Thyroid gland (tissue), 4 donors: ENCODE measurements around the gene PSMD3. TPM values are rescaled to one million over a fixed set of nuclear protein-coding genes. Genes with fewer than 3 reads are reported as not detected.
A peak's percentile ranks its signal among the peaks of the same experiment; 100 is the strongest.

Experiments
- DNase-seq, 2 donors: peaks; one replicate each; pipeline ENCODE4 v3.0.0-alpha.2; 2019
- H3K27ac ChIP-seq, 3 donors: fragments of 200-600 bp; sonication (generic); 1 replicate in 2 of 3; 2 replicates in 1 of 3; pipeline ENCODE4 v1.5.1; 2016 to 2019; ENCODE audit warnings: mild to moderate bottlenecking in 1 of 3, moderate library complexity in 1 of 3
- H3K27me3 ChIP-seq: fragments of 200-600 bp; sonication (generic); one replicate; pipeline ENCODE4 v1.5.1; 2019
- H3K36me3 ChIP-seq, 2 donors: fragments of 200-600 bp; sonication (generic); one replicate each; pipeline ENCODE4 v1.5.1; 2016 to 2019
- H3K4me1 ChIP-seq, 2 donors: fragments of 200-600 bp; sonication (generic); one replicate each; pipeline ENCODE4 v1.5.1; 2017 to 2019
- H3K4me3 ChIP-seq, 3 donors: fragments of 200-600 bp; sonication (generic); replicated peaks in 1 of 3; 1 replicate in 2 of 3; 2 replicates in 1 of 3; pipeline ENCODE4 v1.5.1; 2016; ENCODE audit warnings: mild to moderate bottlenecking in 1 of 3
- H3K9me3 ChIP-seq: fragments of 200-600 bp; sonication (generic); one replicate; pipeline ENCODE4 v1.5.1; 2017
- POLR2A ChIP-seq, 2 donors: fragments of 450-650 bp; IDR thresholded peaks; one replicate each; pipeline ENCODE4 v1.6.1; 2017; ENCODE audit warnings: antibody characterized with exemption in 2 of 2, mild to moderate bottlenecking in 2 of 2, moderate library complexity in 1 of 2
- WGBS, 2 donors: methylation state at CpG; one replicate each; pipeline ENCODE4 v1.1.5; 2017; 5-methylcytosine and 5-hydroxymethylcytosine counted together
- intact Hi-C: fragments of 100-400 bp; cut with DNase I; formaldehyde crosslinking; loops from one replicate; pipeline ENCODE4 v1.15.1; 2023
- total RNA-seq, 4 donors: library from RNA; depleted of rRNA; stranded (reverse); fragments of >200 nt; gene quantifications; one replicate each; pipeline ENCODE4 v1.2.3, GENCODE V29; 2016
- TF ChIP-seq, protein P1 (sequence below), 6 experiments: fragments of 200-600 bp in 3 of 6; fragments of 450-650 bp in 3 of 6; sonication (generic) in 3 of 6; IDR thresholded peaks; one replicate each; pipeline ENCODE4 v1.5.1; 2016 to 2019; ENCODE audit warnings: antibody characterized with exemption in 6 of 6, mild to moderate bottlenecking in 2 of 6, inconsistent platforms in 1 of 6, moderate library complexity in 1 of 6

PSMD3 gene
- total RNA-seq, 4 donors from 2014 or later, result 65.0 to 100 (median 98.8) TPM

DNA sequence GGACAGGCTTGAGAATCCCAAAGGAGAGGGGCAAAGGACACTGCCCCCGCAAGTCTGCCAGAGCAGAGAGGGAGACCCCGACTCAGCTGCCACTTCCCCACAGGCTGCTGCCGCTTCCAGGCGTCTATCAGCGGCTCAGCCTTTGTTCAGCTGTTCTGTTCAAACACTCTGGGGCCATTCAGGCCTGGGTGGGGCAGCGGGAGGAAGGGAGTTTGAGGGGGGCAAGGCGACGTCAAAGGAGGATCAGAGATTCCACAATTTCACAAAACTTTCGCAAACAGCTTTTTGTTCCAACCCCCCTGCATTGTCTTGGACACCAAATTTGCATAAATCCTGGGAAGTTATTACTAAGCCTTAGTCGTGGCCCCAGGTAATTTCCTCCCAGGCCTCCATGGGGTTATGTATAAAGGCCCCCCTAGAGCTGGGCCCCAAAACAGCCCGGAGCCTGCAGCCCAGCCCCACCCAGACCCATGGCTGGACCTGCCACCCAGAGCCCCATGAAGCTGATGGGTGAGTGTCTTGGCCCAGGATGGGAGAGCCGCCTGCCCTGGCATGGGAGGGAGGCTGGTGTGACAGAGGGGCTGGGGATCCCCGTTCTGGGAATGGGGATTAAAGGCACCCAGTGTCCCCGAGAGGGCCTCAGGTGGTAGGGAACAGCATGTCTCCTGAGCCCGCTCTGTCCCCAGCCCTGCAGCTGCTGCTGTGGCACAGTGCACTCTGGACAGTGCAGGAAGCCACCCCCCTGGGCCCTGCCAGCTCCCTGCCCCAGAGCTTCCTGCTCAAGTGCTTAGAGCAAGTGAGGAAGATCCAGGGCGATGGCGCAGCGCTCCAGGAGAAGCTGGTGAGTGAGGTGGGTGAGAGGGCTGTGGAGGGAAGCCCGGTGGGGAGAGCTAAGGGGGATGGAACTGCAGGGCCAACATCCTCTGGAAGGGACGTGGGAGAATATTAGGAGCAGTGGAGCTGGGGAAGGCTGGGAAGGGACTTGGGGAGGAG, 34.7 kb downstream of the PSMD3 start, which contains the start of gene CSF3:
TSS of gene CSF3 (plus strand) at position 436 of the 993 bp plus-strand sequence. CDS start at position 471, 35 bp downstream.
- intact Hi-C loops, result loop anchor here (5.0 to 10.0 kb wide), 2 partner anchors 70 to 152 kb away; no protein-coding TSS in a partner anchor
- TF ChIP-seq, protein P1, sequence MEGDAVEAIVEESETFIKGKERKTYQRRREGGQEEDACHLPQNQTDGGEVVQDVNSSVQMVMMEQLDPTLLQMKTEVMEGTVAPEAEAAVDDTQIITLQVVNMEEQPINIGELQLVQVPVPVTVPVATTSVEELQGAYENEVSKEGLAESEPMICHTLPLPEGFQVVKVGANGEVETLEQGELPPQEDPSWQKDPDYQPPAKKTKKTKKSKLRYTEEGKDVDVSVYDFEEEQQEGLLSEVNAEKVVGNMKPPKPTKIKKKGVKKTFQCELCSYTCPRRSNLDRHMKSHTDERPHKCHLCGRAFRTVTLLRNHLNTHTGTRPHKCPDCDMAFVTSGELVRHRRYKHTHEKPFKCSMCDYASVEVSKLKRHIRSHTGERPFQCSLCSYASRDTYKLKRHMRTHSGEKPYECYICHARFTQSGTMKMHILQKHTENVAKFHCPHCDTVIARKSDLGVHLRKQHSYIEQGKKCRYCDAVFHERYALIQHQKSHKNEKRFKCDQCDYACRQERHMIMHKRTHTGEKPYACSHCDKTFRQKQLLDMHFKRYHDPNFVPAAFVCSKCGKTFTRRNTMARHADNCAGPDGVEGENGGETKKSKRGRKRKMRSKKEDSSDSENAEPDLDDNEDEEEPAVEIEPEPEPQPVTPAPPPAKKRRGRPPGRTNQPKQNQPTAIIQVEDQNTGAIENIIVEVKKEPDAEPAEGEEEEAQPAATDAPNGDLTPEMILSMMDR (IDR thresholded peaks at IDR 0.05), result no peak
- TF ChIP-seq POLR2A (IDR thresholded peaks at IDR 0.05), result no peak
- H3K27ac ChIP-seq, result peak within 1 kb of the TSS in 1 of 3 donors; percentile 36
- H3K4me3 ChIP-seq, result no peak within 1 kb of the TSS
- WGBS, 2 donors, result 71% methylated on average over 14 to 20 of the region's 20 CpGs
- peaks cover 0 to 6% of the 10 kb centered on the region in 2 donors for H3K36me3 ChIP-seq
- H3K9me3 ChIP-seq, result no peaks in the 10 kb centered on the region
- H3K27me3 ChIP-seq, result no peaks in the 10 kb centered on the region
- no peak for DNase-seq
- H3K4me1 ChIP-seq, result peaks cover 6 to 25% of the 10 kb centered on the region in 2 donors

DNA sequence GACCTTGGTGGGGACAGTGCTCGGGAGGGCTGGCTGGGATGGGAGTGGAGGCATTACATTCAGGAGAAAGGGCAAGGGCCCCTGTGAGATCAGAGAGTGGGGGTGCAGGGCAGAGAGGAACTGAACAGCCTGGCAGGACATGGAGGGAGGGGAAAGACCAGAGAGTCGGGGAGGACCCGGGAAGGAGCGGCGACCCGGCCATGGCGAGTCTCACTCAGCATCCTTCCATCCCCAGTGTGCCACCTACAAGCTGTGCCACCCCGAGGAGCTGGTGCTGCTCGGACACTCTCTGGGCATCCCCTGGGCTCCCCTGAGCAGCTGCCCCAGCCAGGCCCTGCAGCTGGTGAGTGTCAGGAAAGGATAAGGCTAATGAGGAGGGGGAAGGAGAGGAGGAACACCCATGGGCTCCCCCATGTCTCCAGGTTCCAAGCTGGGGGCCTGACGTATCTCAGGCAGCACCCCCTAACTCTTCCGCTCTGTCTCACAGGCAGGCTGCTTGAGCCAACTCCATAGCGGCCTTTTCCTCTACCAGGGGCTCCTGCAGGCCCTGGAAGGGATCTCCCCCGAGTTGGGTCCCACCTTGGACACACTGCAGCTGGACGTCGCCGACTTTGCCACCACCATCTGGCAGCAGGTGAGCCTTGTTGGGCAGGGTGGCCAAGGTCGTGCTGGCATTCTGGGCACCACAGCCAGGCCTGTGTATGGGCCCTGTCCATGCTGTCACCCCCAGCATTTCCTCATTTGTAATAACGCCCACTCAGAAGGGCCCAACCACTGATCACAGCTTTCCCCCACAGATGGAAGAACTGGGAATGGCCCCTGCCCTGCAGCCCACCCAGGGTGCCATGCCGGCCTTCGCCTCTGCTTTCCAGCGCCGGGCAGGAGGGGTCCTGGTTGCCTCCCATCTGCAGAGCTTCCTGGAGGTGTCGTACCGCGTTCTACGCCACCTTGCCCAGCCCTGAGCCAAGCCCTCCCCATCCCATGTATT, 35.7 kb downstream of the PSMD3 start:
- 86 to 87% methylated on average over 26 of the region's 26 CpGs for WGBS, 2 donors
- Histone ChIP-seq H3K27ac (no peak overlapping the region), H3K27me3 (no peaks in the 10 kb centered on the region), H3K4me3 (no peak overlapping the region), H3K9me3 (no peaks in the 10 kb centered on the region), H3K36me3 (peaks cover 0 to 6% of the 10 kb centered on the region in 2 donors), H3K4me1 (peaks cover 14 to 34% of the 10 kb centered on the region in 2 donors)
- intact Hi-C loops, result loop anchor here (5.0 to 10.0 kb wide), 2 partner anchors 69 to 151 kb away; no protein-coding TSS in a partner anchor
- DNase-seq, result no peak
- no peak for TF ChIP-seq POLR2A (IDR thresholded peaks at IDR 0.05)
- TF ChIP-seq, protein P1 (IDR thresholded peaks at IDR 0.05), result no peak

DNA sequence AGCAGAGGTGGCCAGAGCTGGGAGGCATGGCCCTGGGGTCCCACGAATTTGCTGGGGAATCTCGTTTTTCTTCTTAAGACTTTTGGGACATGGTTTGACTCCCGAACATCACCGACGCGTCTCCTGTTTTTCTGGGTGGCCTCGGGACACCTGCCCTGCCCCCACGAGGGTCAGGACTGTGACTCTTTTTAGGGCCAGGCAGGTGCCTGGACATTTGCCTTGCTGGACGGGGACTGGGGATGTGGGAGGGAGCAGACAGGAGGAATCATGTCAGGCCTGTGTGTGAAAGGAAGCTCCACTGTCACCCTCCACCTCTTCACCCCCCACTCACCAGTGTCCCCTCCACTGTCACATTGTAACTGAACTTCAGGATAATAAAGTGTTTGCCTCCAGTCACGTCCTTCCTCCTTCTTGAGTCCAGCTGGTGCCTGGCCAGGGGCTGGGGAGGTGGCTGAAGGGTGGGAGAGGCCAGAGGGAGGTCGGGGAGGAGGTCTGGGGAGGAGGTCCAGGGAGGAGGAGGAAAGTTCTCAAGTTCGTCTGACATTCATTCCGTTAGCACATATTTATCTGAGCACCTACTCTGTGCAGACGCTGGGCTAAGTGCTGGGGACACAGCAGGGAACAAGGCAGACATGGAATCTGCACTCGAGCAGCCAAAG, 36.9 kb downstream of the PSMD3 start:
- Histone ChIP-seq H3K27ac (peak overlapping the region in 1 of 3 donors; percentile 12), H3K4me1 (peaks cover 26 to 47% of the 10 kb centered on the region in 2 donors), H3K27me3 (no peaks in the 10 kb centered on the region), H3K4me3 (no peak overlapping the region), H3K36me3 (peaks cover 0 to 6% of the 10 kb centered on the region in 2 donors), H3K9me3 (no peaks in the 10 kb centered on the region)
- intact Hi-C loops, result loop anchor here (5.0 to 10.0 kb wide), 2 partner anchors 67 to 150 kb away; no protein-coding TSS in a partner anchor
- WGBS, 2 donors, result 54 to 67% methylated on average over 15 of the region's 15 CpGs
- no peak for TF ChIP-seq POLR2A (IDR thresholded peaks at IDR 0.05)
- TF ChIP-seq, protein P1 (IDR thresholded peaks at IDR 0.05), result no peak
- no peak for DNase-seq

DNA sequence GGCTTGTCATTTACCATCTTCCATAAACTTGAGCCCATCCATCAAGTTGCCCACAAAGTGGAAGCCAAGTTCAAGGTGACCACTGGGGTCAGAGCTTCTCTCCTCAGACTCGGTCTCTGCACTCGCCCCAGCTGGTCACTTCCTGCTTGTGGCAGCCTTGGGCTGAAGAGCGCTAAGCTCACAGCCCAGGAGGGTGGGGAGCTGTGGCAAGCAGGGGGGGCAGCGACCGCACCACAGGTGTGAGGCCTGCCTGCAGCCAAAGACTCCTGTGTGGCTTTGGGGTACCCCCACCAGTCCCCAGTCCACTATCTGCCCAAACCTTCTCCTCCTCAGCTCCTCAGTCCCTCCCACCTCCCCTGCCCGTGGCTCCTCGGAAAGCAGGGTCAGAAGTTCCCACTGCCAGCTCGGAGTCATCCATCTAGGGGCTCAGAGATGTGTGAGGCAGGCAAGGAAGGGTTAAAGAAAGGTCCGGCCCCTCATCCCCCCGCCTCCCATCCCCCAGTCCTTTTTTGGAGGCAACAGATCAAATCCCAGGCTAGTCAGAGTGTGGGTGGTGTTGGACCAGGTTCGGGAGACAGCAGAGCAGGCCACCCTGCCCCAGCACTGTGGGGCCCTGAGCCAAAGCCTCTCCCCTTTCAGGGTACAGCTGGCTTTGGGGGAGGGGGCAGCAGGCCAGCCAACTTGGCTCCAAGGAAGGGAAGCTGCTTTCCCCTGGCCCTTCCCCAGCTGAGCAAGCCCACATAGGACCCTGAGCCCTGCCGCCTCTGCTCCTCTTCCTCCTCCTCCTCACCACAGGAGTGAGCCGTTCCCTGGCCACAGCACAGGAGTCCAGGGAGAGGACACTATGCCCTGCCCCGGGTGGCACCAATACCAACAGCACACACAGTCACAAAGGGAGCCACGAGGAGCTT, 37.9 kb downstream of the PSMD3 start:
- peak overlapping the region in 1 of 3 donors; percentile 12 for H3K27ac ChIP-seq
- intact Hi-C loops, result loop anchor here (5.0 to 10.0 kb wide), 2 partner anchors 66 to 149 kb away; no protein-coding TSS in a partner anchor
- TF ChIP-seq POLR2A (IDR thresholded peaks at IDR 0.05), result no peak
- TF ChIP-seq, protein P1 (IDR thresholded peaks at IDR 0.05), result no peak
- H3K36me3 ChIP-seq, result peaks cover 0 to 6% of the 10 kb centered on the region in 2 donors
- no peak overlapping the region for H3K4me3 ChIP-seq
- no peaks in the 10 kb centered on the region for H3K27me3 ChIP-seq
- H3K9me3 ChIP-seq, result no peaks in the 10 kb centered on the region
- WGBS, 2 donors, result 70 to 75% methylated on average over 7 to 10 of the region's 15 CpGs
- no peak for DNase-seq
- H3K4me1 ChIP-seq, result peaks cover 36 to 56% of the 10 kb centered on the region in 2 donors
